GM21619 (cell line): Measurements from ENCODE around the gene YY1.
A peak's percentile ranks its signal among the peaks of the same experiment; 100 is the strongest.

Experiments used
- ATAC-seq: cut with Tn5 transposase; IDR thresholded peaks from one replicate; pipeline ENCODE4 v1.9.1; 2021; ENCODE audit not compliant: unreplicated experiment

The YY1 gene

DNA sequence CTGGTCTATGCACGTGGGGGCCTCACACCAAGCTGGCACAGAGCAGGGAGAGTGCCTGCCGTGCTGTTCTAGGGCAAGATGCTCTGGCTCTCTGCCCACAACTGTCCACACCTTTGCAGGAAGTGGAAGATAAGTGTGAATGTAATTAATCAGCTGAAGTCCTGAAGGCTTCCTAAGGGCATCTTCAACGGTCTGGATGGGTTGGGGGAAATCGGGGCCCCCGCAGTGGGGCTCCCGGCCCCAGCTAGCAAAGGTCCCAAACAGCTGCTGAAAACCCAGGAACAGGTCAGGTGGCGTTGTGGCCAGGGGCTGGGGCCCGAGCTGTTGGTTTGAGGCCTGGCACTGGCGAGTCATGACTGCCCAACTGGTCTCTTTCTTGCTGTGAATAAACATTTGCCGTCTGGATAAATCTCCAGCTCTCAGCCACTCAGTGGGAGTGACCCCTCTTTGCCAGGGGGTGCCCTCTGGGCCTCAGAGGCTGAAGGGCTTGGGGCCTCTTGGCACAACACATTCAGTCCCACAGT lies 74.0 kb downstream of the YY1 start:
- no peak for ATAC-seq

DNA sequence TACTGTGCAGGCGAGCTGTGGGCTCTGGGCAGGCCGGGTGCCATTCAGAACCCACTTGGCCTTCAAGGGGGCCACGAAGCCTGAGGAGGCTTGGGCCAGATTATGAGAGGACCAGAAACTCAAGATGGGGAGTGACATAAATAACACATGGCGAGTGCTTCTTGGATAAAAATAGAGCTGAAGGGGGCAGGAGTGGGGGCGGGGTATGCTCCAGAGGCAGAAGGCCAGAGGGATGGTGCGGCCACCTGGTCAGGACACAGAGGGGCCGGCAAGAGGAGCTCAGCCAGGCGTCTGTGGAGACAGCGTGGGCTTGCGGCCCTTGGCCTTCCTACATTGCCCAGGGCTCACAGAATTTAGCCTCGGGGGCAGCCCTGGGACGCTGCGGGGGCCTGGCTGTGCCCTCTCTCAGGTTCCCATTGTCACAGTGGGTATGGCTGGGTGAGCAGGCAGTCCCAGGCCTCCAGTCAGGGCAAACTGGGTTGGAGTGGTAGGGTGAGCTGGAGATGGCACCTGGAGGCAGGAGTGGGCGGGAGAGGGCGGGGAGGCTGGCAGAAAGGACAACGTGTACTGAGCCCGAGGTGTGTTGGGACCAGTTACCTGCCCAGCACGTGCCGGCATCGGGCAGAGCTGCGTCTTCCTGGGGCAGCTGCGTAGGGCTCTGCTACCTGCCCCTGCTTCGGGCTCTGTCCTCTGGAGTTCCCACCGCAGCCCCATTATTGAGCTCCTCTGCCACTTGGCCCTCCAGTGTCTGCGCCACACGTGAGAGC lies 74.7 kb downstream of the YY1 start:
- no peak for ATAC-seq

DNA sequence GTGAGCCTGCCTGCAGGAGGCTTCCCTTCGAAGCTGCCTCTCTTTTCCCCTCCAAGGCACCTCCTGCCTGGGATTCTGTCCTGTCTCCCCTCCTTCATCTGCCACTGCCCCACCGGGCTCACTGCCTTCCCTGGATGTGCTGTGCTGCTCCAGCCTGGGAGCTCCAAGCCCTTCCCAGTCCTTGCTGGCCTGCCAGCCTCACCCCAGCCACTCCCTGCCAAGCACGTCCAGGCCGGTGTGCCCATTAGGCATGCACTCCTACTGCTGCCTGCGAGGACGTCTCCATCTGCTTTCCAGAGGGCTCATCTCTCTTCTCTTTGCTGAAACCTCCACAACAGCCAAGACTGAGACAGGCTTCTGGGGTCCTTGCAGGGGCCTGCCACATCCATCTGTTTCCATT lies 75.8 kb downstream of the YY1 start:
- ATAC-seq, result no peak

DNA sequence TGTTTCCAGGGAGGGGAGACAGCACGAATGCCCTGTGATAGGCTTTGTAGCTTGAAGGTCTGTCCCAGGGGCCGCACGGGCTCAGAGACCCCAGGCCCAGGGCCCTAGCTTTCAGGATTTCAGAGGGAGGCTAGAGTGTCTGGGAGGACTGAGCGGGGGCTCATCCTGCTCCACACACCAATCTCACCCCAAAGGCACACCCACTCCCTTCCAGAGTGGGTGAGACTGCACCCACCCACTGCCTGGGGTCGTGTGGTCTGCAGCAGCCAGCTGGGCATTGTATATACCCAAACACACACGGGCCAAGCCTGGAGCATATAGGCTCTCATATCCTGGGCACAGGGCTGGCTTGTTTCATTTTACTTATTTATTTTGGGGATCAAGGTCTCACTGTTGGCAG lies 78.4 kb downstream of the YY1 start:
- ATAC-seq, result no peak

DNA sequence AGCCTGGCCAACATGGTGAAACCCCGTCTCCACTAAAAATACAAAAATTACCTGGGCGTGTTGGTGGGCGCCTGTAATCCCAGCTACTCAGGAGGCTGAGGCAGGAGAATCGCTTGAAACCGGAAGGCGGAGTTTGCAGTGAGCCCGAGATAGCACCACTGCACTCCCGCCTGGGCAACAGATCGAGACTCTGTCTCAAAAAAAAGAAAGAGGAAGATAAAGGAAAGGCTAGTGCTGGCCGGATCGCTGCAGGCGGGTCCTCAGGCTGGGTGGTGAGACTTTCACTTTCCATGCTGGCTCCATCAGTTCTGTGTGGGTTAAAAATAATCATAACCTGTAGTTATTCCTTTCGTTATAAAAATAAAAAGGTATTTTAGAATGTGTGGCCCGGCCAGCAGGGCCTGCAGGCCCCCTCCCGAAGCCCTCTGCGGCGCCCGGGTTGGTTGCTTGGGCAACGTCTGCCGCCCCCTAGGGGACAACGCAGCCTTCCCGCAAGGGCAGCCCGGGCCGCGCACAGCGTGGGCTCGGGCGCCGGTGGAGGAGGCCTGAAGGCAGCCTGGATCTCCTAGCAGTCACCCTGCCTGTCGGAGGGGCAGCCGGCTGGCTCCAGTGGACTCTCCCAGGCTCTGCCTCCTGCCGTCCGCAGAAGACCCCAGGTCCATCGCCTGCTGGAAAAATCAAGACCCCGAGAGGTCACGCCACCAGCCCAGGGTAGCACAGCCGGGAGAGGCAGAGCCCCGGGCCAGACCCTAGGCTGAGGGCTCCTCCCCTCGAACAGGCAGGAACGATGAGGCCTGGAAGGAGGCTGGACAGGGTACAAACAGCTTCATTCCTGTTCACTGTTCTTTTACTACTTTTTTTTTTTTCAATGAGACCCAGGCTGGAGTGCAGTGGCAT lies 79.2 kb downstream of the YY1 start:
- peak; percentile 83 for ATAC-seq

DNA sequence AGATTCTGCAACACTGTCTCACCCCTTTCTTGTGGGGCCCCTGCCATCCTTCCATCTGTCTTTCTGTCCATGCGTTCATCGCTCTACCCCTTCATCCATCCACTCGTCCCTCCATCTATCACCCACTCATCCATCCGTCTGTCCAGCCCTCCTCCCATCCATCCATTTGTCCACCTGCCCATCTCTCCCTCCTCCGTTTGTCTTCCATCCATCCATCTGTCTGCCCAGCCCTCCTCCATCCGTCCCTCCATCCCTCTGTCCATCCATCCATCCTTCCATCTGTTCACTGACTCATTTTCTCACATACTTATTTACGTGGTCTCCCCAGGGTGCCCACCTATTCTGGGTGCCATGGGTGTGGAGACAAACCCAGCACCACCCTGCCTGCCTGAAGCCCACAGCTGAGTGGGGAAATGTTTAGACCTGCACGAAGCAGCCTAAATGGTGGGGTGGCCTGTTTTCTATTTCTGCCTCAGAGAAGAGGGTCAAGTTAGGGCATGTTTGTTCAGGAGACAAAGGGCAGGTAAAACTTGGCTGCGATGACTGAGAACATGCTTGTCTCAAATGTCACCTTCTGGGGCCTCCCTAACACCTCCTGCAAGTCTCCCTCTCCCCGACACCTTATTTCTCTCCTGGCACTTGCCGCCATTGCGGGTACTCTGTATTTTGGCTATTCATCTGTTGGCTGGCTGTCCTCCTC lies 81.4 kb downstream of the YY1 start:
- ATAC-seq, result no peak

DNA sequence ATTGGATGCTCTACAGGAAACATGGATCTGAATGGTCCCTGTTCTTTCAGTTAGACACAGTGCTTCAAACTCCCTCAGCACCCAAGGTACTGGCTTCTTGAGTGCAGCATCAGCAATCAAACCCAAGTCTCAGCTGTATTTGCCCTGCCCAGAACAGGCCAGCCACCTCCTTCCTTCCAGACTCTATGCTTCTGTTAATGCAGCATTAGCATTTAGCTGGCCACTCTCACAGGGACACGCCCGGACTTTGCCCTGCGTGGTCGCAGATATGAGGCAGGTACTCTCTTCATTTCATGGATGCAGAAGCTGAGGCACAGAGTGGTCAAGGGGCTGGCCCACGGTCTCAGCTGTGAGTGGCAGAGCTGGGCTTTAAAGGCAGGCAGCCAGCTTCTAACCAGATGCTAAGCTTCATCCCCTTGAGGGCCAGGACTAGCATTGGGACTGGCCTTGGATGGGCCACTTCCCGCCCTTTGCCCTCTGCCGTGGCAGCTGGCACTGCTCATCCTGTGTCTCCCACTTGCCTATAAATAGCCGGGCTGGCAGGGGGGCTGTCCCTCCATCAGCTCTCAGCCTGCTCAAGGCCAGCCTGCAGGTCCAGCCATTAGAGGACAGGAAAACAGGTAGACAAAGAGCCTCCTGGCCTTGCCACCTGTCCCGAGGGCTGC lies 82.7 kb downstream of the YY1 start:
- ATAC-seq, result no peak

DNA sequence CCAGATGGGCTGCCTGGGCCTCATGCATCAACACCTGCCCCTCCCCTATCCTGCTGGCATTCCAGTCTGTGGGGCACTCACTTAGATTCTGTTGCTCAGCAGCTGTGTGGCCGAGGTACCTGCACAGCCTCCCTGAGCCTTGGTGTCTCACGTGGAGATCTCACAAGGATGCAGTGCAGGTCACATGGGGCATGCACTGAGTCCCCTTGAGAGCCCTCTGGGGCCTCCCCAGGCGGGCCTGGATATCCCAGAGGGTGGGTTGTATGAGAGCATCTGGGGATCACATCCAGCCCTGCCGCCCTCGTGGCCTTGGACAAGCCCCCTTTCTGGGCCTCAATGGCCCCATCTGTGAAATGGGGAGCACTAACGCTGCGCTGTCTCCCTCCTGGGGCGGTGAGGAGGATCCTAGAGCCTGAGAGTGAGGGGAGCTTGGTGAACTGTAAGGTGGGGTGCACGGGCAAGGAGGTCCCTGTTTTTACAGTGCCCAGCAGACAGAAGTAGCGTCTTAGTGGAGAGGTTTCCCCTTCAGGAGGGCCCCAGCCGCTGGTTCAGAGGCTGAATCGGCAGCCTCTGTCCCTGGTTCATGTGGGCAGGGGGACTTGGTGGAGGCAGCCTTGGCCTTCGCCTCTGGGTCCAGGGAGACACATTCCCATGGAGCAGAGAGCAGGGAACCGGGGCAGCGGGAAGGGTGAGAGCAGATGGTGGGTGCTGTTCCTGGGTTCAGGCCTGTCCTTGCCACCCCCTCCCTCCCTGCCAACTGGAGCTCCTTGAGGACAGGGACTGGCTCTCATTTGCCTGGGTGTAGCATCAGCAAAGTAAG lies 83.4 kb downstream of the YY1 start:
- ATAC-seq, result no peak

DNA sequence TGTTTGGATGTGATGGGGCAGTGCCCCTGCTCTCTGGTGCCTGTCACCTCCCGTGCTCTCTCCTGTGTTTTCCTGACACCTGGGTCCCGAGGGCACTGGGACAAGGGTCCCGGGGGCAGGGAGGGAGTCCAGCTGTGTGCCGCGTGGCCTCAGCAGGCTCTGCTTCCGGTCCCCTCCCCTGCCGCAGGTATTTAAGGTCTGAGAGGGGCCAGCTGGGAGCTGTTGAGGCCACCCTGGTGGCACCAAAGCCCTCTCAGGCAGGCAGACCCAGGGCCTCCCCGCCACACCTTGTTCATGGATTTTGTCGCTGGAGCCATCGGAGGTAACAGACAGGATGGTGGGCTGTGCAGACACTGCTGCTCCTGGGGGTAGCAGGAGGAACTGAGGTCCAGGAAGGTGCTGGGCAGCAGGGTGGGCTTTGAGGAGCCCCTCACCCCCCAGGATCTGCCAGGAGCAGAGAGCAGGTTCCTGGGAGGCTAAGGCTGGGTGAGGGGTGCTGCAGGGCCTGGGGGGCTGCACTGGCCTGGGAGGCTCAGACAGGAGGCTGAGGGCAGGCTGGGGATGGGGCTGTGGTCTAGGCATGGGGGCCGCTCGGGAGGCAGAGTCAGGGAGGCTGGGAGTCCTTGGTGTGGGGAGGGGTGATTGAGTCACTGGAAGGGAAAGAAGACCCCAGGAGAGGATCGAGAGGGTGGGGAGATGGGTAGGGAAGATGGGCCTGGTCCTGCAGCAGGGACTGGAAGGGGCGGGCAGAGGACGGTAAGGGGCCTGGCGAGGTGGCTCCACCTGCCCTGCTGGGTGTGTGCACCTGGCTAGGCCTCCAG lies 84.4 kb downstream of the YY1 start, which contains the start of gene SLC25A47:
SLC25A47 (plus strand) TSS at position 219 of the 821 bp plus-strand sequence; CDS start at position 295, 76 bp downstream.
- ATAC-seq, result no peak

DNA sequence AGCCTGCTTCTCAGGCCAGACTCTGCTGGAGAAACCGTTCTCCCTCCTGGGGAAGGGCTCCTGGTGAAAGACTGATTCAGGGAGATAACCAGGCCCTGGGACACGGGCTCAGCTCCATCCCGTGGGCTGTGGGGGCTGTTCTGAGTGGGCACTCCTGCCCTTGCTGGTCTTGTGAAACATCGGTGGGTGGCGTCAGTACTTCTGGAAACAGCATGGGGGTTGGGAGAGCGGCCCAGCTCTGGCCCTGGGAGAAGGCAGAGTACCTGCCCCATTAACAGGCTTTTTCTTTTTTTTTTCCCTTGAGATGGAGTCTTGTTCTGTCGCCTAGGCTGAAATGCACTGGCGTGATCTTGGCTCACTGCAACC lies 85.0 kb downstream of the YY1 start:
- ATAC-seq, result no peak

DNA sequence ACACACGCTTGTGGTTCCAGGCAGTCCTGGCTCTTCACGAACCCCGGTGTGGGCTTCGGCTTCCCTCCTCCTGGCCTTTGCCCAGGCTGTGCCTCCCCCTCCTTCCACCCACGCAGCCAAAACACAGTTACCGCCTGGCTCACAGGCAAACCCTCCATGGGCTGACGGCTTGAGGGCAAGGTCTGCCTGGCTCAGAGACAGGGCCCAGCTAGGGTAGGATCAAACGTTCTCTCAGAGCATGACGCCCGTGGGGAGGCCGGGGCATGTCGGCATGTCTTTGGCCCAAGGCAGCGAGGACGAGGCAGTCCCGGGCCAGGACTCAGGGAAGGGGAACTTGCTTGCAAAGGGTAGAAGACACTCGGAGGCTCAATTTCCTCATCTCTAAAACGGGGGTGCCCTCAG lies 86.3 kb downstream of the YY1 start:
- no peak for ATAC-seq

DNA sequence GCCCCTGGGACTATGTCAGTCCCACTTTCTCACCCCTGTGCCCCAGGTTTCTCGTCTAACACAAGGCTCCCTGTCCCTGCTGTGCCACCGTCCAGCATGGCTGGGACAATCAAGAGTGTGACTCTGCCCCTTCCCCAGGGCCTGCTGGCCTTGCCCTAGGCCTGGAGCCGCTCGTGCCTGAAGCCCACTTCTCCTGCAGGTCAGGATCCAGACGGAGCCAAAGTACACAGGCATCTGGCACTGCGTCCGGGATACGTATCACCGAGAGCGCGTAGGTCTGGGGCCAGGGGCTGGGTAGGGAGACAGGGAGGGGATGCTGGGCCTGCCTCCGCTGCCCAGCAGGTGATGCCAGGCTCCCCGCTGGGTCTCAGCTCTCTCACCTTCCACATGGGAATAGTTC lies 87.0 kb downstream of the YY1 start:
- no peak for ATAC-seq

DNA sequence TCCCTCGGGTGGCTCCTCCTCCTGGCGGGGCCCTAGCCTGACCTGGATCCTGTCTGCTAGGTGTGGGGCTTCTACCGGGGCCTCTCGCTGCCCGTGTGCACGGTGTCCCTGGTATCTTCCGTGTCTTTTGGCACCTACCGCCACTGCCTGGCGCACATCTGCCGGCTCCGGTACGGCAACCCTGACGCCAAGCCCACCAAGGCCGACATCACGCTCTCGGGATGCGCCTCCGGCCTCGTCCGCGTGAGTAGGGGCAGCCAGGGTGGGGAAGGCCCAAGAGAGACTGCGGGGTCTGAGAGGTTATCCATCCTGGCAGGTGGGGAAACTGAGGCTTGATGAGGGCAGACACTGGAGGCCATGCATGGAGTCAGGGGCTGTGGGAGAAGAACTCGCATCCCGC lies 88.2 kb downstream of the YY1 start:
- ATAC-seq, result no peak

DNA sequence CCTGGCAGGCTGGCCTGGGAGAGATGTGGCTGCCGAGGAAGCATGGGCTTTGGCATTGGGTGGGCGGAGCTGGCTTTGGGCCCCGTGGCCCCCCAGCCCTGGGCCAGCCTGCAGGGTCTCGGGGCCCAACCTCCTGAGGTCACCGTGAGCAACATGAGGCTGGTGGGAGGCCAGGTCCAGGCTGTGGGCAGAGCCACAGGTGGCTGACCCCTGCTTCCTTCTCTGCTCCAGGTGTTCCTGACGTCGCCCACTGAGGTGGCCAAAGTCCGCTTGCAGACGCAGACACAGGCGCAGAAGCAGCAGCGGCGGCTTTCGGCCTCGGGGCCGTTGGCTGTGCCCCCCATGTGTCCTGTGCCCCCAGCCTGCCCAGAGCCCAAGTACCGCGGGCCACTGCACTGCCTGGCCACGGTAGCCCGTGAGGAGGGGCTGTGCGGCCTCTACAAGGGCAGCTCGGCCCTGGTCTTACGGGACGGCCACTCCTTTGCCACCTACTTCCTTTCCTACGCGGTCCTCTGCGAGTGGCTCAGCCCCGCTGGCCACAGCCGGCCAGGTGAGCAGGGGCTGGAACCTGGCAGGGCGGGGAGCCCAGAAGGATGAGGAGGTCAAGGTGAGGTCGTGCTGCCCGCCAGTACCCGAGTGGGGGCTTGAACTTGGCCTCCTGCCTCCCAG lies 89.7 kb downstream of the YY1 start:
- ATAC-seq, result no peak

DNA sequence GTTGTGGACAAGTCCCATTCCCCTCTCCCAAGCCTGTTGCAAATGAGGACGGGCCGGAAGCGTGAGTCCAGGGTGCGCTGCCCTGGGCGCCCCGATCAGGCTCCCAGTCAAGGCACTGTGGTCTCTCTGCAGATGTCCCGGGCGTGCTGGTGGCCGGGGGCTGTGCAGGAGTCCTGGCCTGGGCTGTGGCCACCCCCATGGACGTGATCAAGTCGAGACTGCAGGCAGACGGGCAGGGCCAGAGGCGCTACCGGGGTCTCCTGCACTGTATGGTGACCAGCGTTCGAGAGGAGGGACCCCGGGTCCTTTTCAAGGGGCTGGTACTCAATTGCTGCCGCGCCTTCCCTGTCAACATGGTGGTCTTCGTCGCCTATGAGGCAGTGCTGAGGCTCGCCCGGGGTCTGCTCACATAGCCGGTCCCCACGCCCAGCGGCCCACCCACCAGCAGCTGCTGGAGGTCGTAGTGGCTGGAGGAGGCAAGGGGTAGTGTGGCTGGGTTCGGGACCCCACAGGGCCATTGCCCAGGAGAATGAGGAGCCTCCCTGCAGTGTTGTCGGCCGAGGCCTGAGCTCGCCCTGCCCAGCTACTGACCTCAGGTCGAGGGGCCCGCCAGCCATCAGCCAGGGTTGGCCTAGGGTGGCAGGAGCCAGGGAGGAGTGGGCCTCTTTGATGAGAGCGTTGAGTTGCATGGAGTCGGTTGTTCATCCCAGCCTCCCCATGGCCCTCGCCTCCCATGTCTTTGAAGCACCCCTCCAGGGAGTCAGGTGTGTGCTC lies 90.5 kb downstream of the YY1 start:
- ATAC-seq, result no peak

DNA sequence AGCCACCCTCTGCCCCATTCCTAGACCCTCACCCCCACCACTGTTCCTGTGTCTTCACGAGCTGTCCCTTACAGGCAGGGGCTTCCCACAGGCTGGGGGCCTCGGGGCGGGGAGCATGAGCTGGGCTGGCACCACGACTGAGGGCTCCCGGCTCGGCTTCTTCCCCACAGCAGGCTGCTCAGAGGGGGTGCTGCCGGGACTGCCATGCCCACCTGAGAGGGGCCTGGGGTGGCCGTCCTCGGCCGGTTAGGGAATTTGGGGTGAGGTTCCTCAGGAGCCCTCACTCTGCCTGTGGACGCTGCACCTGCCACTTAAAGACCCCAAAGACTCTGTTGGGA lies 91.0 kb downstream of the YY1 start:
- ATAC-seq, result no peak

DNA sequence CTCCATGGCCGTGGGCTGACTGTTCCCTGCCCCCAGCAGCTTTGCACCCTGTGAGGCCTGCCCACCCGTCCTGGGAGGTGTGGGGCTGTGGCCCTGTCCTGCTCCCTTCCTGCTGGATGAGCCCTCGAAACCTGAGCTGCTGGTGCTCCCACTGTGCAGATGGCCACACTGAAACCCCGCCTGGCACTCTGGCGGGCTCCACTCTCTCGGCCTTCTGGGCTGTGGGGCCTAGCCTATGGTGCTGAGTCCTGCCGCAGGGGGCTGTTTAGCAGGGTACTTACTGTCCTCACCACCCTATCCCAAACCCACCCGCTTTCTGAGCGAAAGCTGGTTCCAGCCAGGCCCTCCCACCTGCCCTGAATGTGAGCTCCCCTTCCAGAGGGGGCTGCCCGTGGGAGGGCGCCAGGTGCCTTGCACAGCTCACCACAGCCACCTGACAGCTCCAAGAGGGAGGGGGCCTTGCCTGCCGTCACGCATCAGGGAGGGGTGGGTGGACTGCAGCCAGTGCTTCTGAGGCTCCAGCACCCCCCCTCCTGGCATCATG lies 91.5 kb downstream of the YY1 start:
- no peak for ATAC-seq
